GM18508 (cell line): ENCODE data around the gene LRRC3.

Source experiments
- ATAC-seq: cut with Tn5 transposase; IDR thresholded peaks from one replicate; pipeline ENCODE4 v1.9.1; 2021; ENCODE audit warnings: moderate number of reproducible peaks; ENCODE audit not compliant: insufficient read depth, unreplicated experiment

Gene LRRC3

GRCh38 chr21:44437696-44438431 is 17.4 kb upstream of the LRRC3 start:
- ATAC-seq: no peak

- ATAC-seq: no peak
These were observed 16.6 kb upstream of the LRRC3 start for GRCh38 chr21:44438531-44439210.

- no peak for ATAC-seq
These were observed 16.1 kb upstream of the LRRC3 start for GRCh38 chr21:44439211-44439600.

GRCh38 chr21:44440241-44441040 is 14.9 kb upstream of the LRRC3 start:
- no peak for ATAC-seq

GRCh38 chr21:44441041-44441400 is 14.3 kb upstream of the LRRC3 start:
- ATAC-seq: no peak

DNA sequence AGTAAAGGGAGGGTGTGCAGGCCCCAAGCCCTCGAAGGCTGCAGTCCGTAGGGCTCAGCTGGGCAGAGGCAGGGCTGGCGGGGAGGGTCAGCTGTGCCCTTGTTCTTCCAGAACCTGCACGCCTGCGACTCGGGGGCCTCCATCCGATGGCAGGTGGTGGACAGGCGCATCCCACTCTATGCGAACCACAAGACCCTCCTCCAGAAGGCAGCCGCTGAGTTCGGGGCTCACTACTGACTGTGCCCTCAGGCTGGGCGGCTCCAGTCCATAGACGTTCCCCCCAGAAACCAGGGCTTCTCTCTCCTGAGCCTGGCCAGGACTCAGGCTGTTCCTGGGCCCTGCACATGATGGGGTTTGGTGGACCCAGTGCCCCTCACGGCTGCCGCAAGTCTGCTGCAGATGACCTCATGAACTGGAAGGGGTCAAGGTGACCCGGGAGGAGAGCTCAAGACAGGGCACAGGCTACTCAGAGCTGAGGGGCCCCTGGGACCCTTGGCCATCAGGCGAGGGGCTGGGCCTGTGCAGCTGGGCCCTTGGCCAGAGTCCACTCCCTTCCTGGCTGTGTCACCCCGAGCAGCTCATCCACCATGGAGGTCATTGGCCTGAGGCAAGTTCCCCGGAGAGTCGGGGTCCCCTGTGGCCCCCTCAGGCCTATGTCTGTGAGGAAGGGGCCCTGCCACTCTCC is 13.6 kb upstream of the LRRC3 start:
- no peak for ATAC-seq

GRCh38 chr21:44442266-44443125 is 12.8 kb upstream of the LRRC3 start:
- no peak for ATAC-seq

GRCh38 chr21:44443291-44443890 is 11.9 kb upstream of the LRRC3 start:
- ATAC-seq: no peak

DNA sequence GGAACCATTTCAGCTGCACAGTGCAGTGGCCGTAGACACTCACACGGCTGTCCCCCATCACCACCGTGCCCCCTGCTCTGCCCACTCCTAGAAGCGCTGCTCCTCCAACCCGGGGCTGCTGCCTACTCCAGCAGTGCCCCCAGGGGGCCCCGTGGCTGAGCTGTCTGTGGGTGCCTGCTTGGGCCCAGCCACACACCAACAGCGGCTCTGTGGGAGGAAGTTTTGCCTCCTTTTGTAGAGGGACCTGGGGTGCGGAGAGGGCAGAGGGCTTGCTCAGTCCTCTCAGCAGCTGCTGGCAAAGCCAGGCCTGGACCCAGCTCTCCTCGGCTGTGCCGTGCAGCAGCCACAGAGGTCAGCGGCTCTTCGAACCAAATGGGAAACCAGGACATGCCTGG is 11.4 kb upstream of the LRRC3 start:
- ATAC-seq: no peak

DNA sequence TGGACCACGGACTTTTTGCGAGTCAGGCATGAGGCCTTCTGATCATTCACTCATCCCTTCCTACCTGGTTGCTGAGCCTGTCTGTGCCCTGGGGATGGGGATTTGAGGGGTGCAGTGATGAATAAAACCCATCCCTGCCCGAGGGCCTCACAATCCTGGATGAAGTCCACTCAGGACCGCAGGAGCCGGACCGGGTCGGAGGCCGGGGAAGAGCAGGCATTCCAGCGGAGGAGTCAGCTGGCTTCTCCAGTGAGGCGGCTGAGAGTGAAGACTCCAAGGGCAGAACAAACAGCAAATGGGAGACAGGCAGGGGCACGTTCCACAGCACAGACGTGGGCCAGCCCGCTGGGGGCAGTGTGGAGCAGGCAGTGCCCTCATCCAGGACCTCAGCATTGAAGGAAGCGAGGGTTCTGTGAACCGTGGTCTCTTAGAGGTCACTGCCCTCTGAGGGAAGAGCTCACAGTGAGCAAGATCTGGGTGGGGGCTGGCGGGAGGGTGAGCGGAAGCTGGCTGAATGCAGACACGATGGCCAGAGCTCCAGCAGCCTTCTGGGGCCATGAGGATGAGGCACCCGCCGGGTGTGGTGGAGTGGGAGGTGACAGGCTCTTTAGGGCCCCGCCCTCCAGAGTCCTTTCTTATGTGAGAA is 10.9 kb upstream of the LRRC3 start:
- no peak for ATAC-seq

GRCh38 chr21:44445145-44445812 is 10.0 kb upstream of the LRRC3 start:
- ATAC-seq: no peak

DNA sequence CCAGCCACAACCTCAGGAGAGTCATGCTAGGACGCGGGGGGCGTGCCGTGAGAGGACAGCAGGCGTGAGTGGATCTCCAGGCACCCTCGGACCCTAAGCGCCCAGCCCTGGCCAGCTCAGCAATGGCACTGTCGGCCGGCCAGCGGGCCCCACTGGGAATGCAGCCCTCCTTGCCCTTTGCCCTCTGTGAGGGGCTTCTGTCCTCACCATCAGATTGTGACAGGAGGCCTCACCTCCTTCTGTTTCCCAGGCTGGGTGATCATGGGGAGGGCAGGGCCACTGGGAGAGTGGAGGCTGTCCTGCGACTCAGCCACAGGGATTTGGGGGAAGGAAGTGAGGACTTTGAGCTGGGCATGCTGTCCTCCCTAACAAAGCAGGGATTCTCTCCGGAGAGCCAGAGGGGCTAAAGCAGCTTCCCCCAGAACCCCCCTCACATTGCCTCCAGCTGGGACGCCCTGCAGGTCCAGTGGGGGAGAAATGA is 6.6 kb upstream of the LRRC3 start:
- no peak for ATAC-seq

DNA sequence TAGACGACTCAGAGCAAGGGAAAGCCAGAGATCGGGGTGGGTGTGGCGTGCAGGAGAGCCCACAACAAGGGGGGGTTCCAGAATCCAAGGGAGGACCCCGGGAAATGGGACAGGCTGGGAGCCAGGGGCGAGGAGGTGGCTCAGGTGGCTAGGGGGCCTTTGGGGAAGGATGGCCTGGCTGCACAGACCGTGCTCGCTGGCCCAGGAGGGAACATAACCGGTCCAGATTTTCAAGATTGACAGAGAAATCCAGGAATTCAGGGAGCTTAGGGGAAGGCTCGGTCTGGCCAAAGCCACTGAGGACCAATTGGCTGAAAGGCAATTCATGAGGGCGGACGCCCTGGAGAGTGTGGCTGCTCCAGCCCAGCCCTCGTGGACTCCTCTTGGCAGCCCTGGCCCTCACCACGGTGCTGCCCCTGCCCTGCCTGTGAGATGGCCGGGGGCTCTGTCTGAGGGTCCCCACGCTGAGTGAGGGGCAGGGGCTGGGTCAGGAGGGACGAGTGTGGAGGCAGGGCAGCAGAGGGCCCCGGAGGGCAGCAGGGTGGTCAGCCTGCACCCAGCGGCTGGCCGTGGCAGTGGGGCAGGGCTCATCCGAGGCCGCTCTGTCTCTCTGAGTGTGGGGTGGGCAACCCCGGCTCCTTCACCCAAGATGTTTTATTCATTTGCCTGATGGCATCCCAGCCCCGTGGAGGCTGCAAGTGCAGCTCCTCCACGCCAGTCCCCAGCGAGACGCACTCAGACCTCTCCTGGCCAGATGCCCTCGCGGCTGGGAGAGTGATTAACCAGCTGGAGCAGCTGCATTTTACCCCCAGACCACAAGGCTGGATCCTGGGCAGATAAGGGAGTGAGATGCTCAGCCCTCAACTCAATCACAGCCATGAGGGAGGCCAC is 5.6 kb upstream of the LRRC3 start:
- no peak for ATAC-seq

DNA sequence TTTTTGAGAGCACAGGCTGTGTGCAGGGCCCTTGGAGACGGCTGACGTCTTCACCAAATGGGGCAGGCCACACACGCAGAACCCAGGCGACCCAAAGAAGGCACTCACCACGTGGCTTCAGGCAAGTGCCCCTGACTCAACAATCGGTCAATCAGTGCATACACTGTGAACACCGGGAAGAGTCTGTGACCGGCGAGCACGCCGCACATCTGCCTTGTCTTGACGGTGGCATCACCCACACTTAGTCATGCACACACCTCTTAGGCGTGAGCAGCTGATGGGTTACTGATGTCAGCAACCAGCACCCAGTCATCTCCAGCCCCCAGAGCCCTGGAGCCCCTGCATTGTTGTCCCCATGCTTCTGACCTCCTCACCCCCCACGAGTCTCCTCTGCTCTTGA is 4.9 kb upstream of the LRRC3 start:
- ATAC-seq: no peak

- ATAC-seq: no peak
These were observed 4.3 kb upstream of the LRRC3 start for GRCh38 chr21:44450999-44451398.

GRCh38 chr21:44453120-44453519 is 2.2 kb upstream of the LRRC3 start:
- ATAC-seq: no peak

DNA sequence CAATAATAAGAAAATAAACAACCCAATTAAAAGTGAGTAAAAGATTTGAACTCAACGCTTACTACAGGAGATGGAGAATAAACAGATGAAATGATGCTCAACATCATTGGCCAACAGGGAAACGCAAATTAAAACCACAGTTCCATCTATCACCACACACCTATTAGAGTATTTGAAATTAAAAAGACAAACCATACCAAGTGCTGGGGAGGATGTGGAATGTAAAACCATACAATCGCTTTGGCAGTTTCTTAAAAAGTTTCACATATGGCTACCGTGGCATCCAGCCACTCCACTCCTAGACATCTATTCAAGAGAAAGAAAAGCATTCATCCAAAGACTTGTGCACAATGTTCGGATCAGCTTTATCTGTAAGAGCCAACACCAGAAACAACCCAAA is 1.3 kb upstream of the LRRC3 start:
- no peak for ATAC-seq
